ENCODE data around the gene GSTT2.

- TF ChIP-seq POLR2A (IDR thresholded peaks at IDR 0.05; ENCODE audit: low read depth, low read length) (no peak), EZH2 (IDR thresholded peaks at IDR 0.05; ENCODE audit: borderline replicate concordance, control insufficient read depth, low read depth, low read length) (no peak), CEBPB (IDR thresholded peaks at IDR 0.05; ENCODE audit: borderline replicate concordance in 1 of 2, low read depth in 2 of 2, low read length in 2 of 2) (no peak), CTCF (IDR thresholded peaks at IDR 0.05 in 2 of 3, conservative IDR thresholded peaks at IDR 0.05 in 1 of 3; ENCODE audit: control insufficient read depth in 2 of 3, extremely low read depth in 1 of 3, insufficient read depth in 1 of 3, low read depth in 3 of 3, low read length in 3 of 3) (no peak), SP1 (IDR thresholded peaks at IDR 0.05; ENCODE audit: low read depth, low read length) (no peak), RBBP5 (conservative IDR thresholded peaks at IDR 0.05) (no peak)
These were observed 21.4 kb downstream of the GSTT2 start for GRCh38 chr22:24001314-24001713.
